Activated T-cell treated with anti-CD3 and anti-CD28 coated beads for 4 hours (primary cell): Measurements from ENCODE around the gene ARHGEF33.

Experiments used
- DNase-seq: peaks from one replicate; pipeline ENCODE4 v3.0.0-alpha.2; 2020

ARHGEF33 gene

GRCh38 chr2:39020383-39020782, 130.7 kb downstream of the ARHGEF33 start:
- no peak for DNase-seq

- no peak for DNase-seq
Observed at GRCh38 chr2:39022642-39023235, 133.1 kb downstream of the ARHGEF33 start.

GRCh38 chr2:39023649-39024048, 134.0 kb downstream of the ARHGEF33 start:
- no peak for DNase-seq

- no peak for DNase-seq
Observed at GRCh38 chr2:39024833-39025232, 135.2 kb downstream of the ARHGEF33 start.
